ENCODE measurements around the gene CHCHD6.

The CHCHD6 gene

GRCh38 chr3:126945171-126945721, 241.2 kb downstream of the CHCHD6 start:
- Histone ChIP-seq H2BK15ac (ENCODE audit: low read length) (no peak overlapping the region), H3K36me3 (replicated peaks in 1 of 2; ENCODE audit: control insufficient read depth in 2 of 2, insufficient read depth in 2 of 2, low read length in 2 of 2) (peaks cover 0 to 1% of the 10 kb centered on the region in 2 donors), H3K27me3 (ENCODE audit: control insufficient read depth in 3 of 3, insufficient read depth in 3 of 3, low read depth in 1 of 3, low read length in 3 of 3) (no peaks in the 10 kb centered on the region), H2BK5ac (ENCODE audit: low read length) (no peak overlapping the region), H4K8ac (ENCODE audit: low read depth, low read length) (no peak overlapping the region), H2BK12ac (ENCODE audit: low read length) (no peak overlapping the region), H4K91ac (ENCODE audit: low read depth, low read length, poor library complexity) (no peak overlapping the region), H2AK5ac (ENCODE audit: low read depth, low read length) (peak overlapping the region; percentile 76), H3K79me1 (ENCODE audit: low read depth, low read length) (no peaks in the 10 kb centered on the region), H3K23ac (ENCODE audit: low read depth, low read length, poor library complexity) (no peak overlapping the region), H3K9ac (ENCODE audit: low read depth, low read length, poor library complexity) (no peak overlapping the region), H3K4me3 (ENCODE audit: low read length in 2 of 2) (no peak overlapping the region), H3K14ac (ENCODE audit: low read length) (no peak overlapping the region), H3K4me2 (ENCODE audit: insufficient read depth, low read length, poor library complexity, severe bottlenecking) (no peak overlapping the region), H2AFZ (ENCODE audit: low read length) (no peak overlapping the region), H3K18ac (ENCODE audit: low read length) (peak overlapping the region; percentile 44), H3K27ac (replicated peaks; ENCODE audit: low read length) (no peak overlapping the region), H2BK120ac (ENCODE audit: low read depth, low read length) (no peak overlapping the region), H3K9me3 (replicated peaks in 1 of 2; ENCODE audit: control insufficient read depth in 2 of 2, insufficient read depth in 1 of 2, low read depth in 1 of 2, low read length in 2 of 2) (no peaks in the 10 kb centered on the region), H3K4ac (ENCODE audit: low read length) (no peak overlapping the region), H3K4me1 (ENCODE audit: control insufficient read depth in 2 of 2, insufficient read depth in 1 of 2, low read depth in 1 of 2, low read length in 2 of 2) (peaks cover 7 to 10% of the 10 kb centered on the region in 2 donors)
- no peak for DNase-seq (ENCODE audit: low spot score)
- WGBS, 2 donors (ENCODE audit: extremely low coverage in 2 of 2, insufficient read length in 2 of 2, insufficient replicate concordance in 1 of 2): no CpG with 5 or more reads among the region's 17 CpGs

GRCh38 chr3:126945891-126946290, 241.9 kb downstream of the CHCHD6 start:
- Histone ChIP-seq H2BK12ac (ENCODE audit: low read length) (peak overlapping the region; percentile 52), H3K4me2 (ENCODE audit: insufficient read depth, low read length, poor library complexity, severe bottlenecking) (no peak overlapping the region), H3K18ac (ENCODE audit: low read length) (peak overlapping the region; percentile 42), H3K27ac (replicated peaks; ENCODE audit: low read length) (no peak overlapping the region), H2AFZ (ENCODE audit: low read length) (no peak overlapping the region), H2AK5ac (ENCODE audit: low read depth, low read length) (peak overlapping the region; percentile 76), H2BK15ac (ENCODE audit: low read length) (no peak overlapping the region), H2BK5ac (ENCODE audit: low read length) (no peak overlapping the region), H3K27me3 (ENCODE audit: control insufficient read depth in 3 of 3, insufficient read depth in 3 of 3, low read depth in 1 of 3, low read length in 3 of 3) (no peaks in the 10 kb centered on the region), H4K8ac (ENCODE audit: low read depth, low read length) (no peak overlapping the region), H3K23ac (ENCODE audit: low read depth, low read length, poor library complexity) (peak overlapping the region; percentile 2), H2BK120ac (ENCODE audit: low read depth, low read length) (peak overlapping the region; percentile 16), H3K14ac (ENCODE audit: low read length) (no peak overlapping the region), H3K4me3 (ENCODE audit: low read length in 2 of 2) (no peak overlapping the region), H3K79me1 (ENCODE audit: low read depth, low read length) (no peaks in the 10 kb centered on the region), H3K36me3 (replicated peaks in 1 of 2; ENCODE audit: control insufficient read depth in 2 of 2, insufficient read depth in 2 of 2, low read length in 2 of 2) (peaks cover 0 to 1% of the 10 kb centered on the region in 2 donors), H3K9me3 (replicated peaks in 1 of 2; ENCODE audit: control insufficient read depth in 2 of 2, insufficient read depth in 1 of 2, low read depth in 1 of 2, low read length in 2 of 2) (no peaks in the 10 kb centered on the region), H3K9ac (ENCODE audit: low read depth, low read length, poor library complexity) (peak overlapping the region; percentile 60), H3K4ac (ENCODE audit: low read length) (peak overlapping the region; percentile 54), H3K4me1 (ENCODE audit: control insufficient read depth in 2 of 2, insufficient read depth in 1 of 2, low read depth in 1 of 2, low read length in 2 of 2) (peaks cover 7 to 10% of the 10 kb centered on the region in 2 donors), H4K91ac (ENCODE audit: low read depth, low read length, poor library complexity) (no peak overlapping the region)
- WGBS, 2 donors (ENCODE audit: extremely low coverage in 2 of 2, insufficient read length in 2 of 2, insufficient replicate concordance in 1 of 2): no CpG with 5 or more reads among the region's 9 CpGs
- DNase-seq (ENCODE audit: low spot score): no peak

GRCh38 chr3:126946405-126946804, 242.4 kb downstream of the CHCHD6 start:
- no CpG with 5 or more reads among the region's 11 CpGs for WGBS, 2 donors (ENCODE audit: extremely low coverage in 2 of 2, insufficient read length in 2 of 2, insufficient replicate concordance in 1 of 2)
- H3K79me1 ChIP-seq (ENCODE audit: low read depth, low read length): no peaks in the 10 kb centered on the region
- no peak overlapping the region for H3K4ac ChIP-seq (ENCODE audit: low read length)
- H2BK15ac ChIP-seq (ENCODE audit: low read length): no peak overlapping the region
- H4K91ac ChIP-seq (ENCODE audit: low read depth, low read length, poor library complexity): no peak overlapping the region
- no peak overlapping the region for H2AFZ ChIP-seq (ENCODE audit: low read length)
- peak overlapping the region; percentile 60 for H3K14ac ChIP-seq (ENCODE audit: low read length)
- H3K23ac ChIP-seq (ENCODE audit: low read depth, low read length, poor library complexity): no peak overlapping the region
- H3K4me1 ChIP-seq (ENCODE audit: control insufficient read depth in 2 of 2, insufficient read depth in 1 of 2, low read depth in 1 of 2, low read length in 2 of 2): peaks cover 7 to 10% of the 10 kb centered on the region in 2 donors
- H2AK5ac ChIP-seq (ENCODE audit: low read depth, low read length): no peak overlapping the region
- no peak overlapping the region for H2BK120ac ChIP-seq (ENCODE audit: low read depth, low read length)
- H3K27ac ChIP-seq (replicated peaks; ENCODE audit: low read length): no peak overlapping the region
- H3K18ac ChIP-seq (ENCODE audit: low read length): no peak overlapping the region
- H2BK5ac ChIP-seq (ENCODE audit: low read length): no peak overlapping the region
- DNase-seq (ENCODE audit: low spot score): no peak
- no peaks in the 10 kb centered on the region for H3K27me3 ChIP-seq (ENCODE audit: control insufficient read depth in 3 of 3, insufficient read depth in 3 of 3, low read depth in 1 of 3, low read length in 3 of 3)
- no peak overlapping the region for H4K8ac ChIP-seq (ENCODE audit: low read depth, low read length)
- no peak overlapping the region for H2BK12ac ChIP-seq (ENCODE audit: low read length)
- H3K9me3 ChIP-seq (replicated peaks in 1 of 2; ENCODE audit: control insufficient read depth in 2 of 2, insufficient read depth in 1 of 2, low read depth in 1 of 2, low read length in 2 of 2): no peaks in the 10 kb centered on the region
- no peak overlapping the region for H3K9ac ChIP-seq (ENCODE audit: low read depth, low read length, poor library complexity)
- H3K4me3 ChIP-seq (ENCODE audit: low read length in 2 of 2): no peak overlapping the region
- H3K4me2 ChIP-seq (ENCODE audit: insufficient read depth, low read length, poor library complexity, severe bottlenecking): no peak overlapping the region
- H3K36me3 ChIP-seq (replicated peaks in 1 of 2; ENCODE audit: control insufficient read depth in 2 of 2, insufficient read depth in 2 of 2, low read length in 2 of 2): peaks cover 0 to 1% of the 10 kb centered on the region in 2 donors

GRCh38 chr3:126947429-126947828, 243.4 kb downstream of the CHCHD6 start:
- Histone ChIP-seq H3K79me1 (ENCODE audit: low read depth, low read length) (no peaks in the 10 kb centered on the region), H4K8ac (ENCODE audit: low read depth, low read length) (no peak overlapping the region), H3K14ac (ENCODE audit: low read length) (no peak overlapping the region), H3K4me3 (ENCODE audit: low read length in 2 of 2) (no peak overlapping the region), H3K9me3 (replicated peaks in 1 of 2; ENCODE audit: control insufficient read depth in 2 of 2, insufficient read depth in 1 of 2, low read depth in 1 of 2, low read length in 2 of 2) (no peaks in the 10 kb centered on the region), H3K4me2 (ENCODE audit: insufficient read depth, low read length, poor library complexity, severe bottlenecking) (no peak overlapping the region), H2AFZ (ENCODE audit: low read length) (no peak overlapping the region), H3K36me3 (replicated peaks in 1 of 2; ENCODE audit: control insufficient read depth in 2 of 2, insufficient read depth in 2 of 2, low read length in 2 of 2) (peaks cover 0 to 1% of the 10 kb centered on the region in 2 donors), H2BK12ac (ENCODE audit: low read length) (no peak overlapping the region), H2BK120ac (ENCODE audit: low read depth, low read length) (no peak overlapping the region), H2AK5ac (ENCODE audit: low read depth, low read length) (no peak overlapping the region), H3K9ac (ENCODE audit: low read depth, low read length, poor library complexity) (no peak overlapping the region), H2BK5ac (ENCODE audit: low read length) (peak overlapping the region; percentile 25), H4K91ac (ENCODE audit: low read depth, low read length, poor library complexity) (no peak overlapping the region), H3K4me1 (ENCODE audit: control insufficient read depth in 2 of 2, insufficient read depth in 1 of 2, low read depth in 1 of 2, low read length in 2 of 2) (peaks cover 7 to 10% of the 10 kb centered on the region in 2 donors), H3K18ac (ENCODE audit: low read length) (no peak overlapping the region), H3K23ac (ENCODE audit: low read depth, low read length, poor library complexity) (no peak overlapping the region), H2BK15ac (ENCODE audit: low read length) (peak overlapping the region; percentile 22), H3K27me3 (ENCODE audit: control insufficient read depth in 3 of 3, insufficient read depth in 3 of 3, low read depth in 1 of 3, low read length in 3 of 3) (no peaks in the 10 kb centered on the region), H3K4ac (ENCODE audit: low read length) (no peak overlapping the region), H3K27ac (replicated peaks; ENCODE audit: low read length) (no peak overlapping the region)
- no peak for DNase-seq (ENCODE audit: low spot score)
- WGBS, 2 donors (ENCODE audit: extremely low coverage in 2 of 2, insufficient read length in 2 of 2, insufficient replicate concordance in 1 of 2): no CpG with 5 or more reads among the region's 8 CpGs
